HUES48 (cell line): ENCODE data around the gene ZNF850.
"Not testable (repeated sequence)": the region's sequence is repeated elsewhere in the genome, so short reads cannot be mapped to it uniquely, and the experiment has no call there.

Experiments
- H3K27ac ChIP-seq: one replicate; pipeline ENCODE4 v1.7.0; 2013; ENCODE audit warnings: low read depth, low read length, inconsistent platforms
- H3K27me3 ChIP-seq: 2 replicates; pipeline ENCODE4 v1.6.1; 2013; ENCODE audit warnings: mild to moderate bottlenecking, low read length; ENCODE audit not compliant: control insufficient read depth, insufficient read depth
- H3K36me3 ChIP-seq: 2 replicates; pipeline ENCODE4 v1.6.1; 2013; ENCODE audit warnings: low read length; ENCODE audit not compliant: control insufficient read depth, insufficient read depth
- H3K4me1 ChIP-seq: 2 replicates; pipeline ENCODE4 v1.6.1; 2013; ENCODE audit warnings: mild to moderate bottlenecking, low read length; ENCODE audit not compliant: control insufficient read depth, insufficient read depth
- H3K4me3 ChIP-seq: 2 replicates; pipeline ENCODE4 v1.5.1; 2013; ENCODE audit warnings: mild to moderate bottlenecking, low read depth, low read length
- H3K9ac ChIP-seq: 2 replicates; pipeline ENCODE4 v1.6.1; 2013; ENCODE audit warnings: mild to moderate bottlenecking, low read depth, low read length, moderate library complexity
- H3K9me3 ChIP-seq: 2 replicates; pipeline ENCODE4 v1.6.1; 2013; ENCODE audit warnings: low read length; ENCODE audit not compliant: control insufficient read depth, insufficient read depth

Gene ZNF850

GRCh38 chr19:36772311-36773222, at the start of gene ZNF850:
ZNF850 (minus strand) TSS chr19:36772807; CDS start chr19:36762606, 10,201 bp downstream.
- no peaks in the 10 kb centered on the region for H3K4me1 ChIP-seq
- H3K27ac ChIP-seq = peak within 1 kb of the TSS; percentile 80
- H3K36me3 ChIP-seq = peaks cover 18% of the 10 kb centered on the region
- H3K9ac ChIP-seq = peak within 1 kb of the TSS; percentile 94
- peak within 1 kb of the TSS; percentile 96 for H3K4me3 ChIP-seq
- no peaks in the 10 kb centered on the region for H3K27me3 ChIP-seq
- peaks cover 10% of the 10 kb centered on the region; the same call in 1 of the 2 replicates for H3K9me3 ChIP-seq

GRCh38 chr19:36821758-36822157, 49.2 kb upstream of the ZNF850 start:
- H3K4me1 ChIP-seq = no peaks in the 10 kb centered on the region
- H3K27ac ChIP-seq = no peak overlapping the region
- no peaks in the 10 kb centered on the region for H3K27me3 ChIP-seq
- H3K36me3 ChIP-seq = peaks cover 70% of the 10 kb centered on the region
- H3K9ac ChIP-seq = no peak overlapping the region
- peaks cover 87% of the 10 kb centered on the region for H3K9me3 ChIP-seq
- H3K4me3 ChIP-seq = no peak overlapping the region

GRCh38 chr19:36819130-36819630, 46.6 kb upstream of the ZNF850 start:
- Histone ChIP-seq H3K36me3 (peaks cover 64% of the 10 kb centered on the region), H3K4me1 (no peaks in the 10 kb centered on the region), H3K4me3 (peak overlapping the region; percentile 4; the same call in 1 of the 2 replicates), H3K27ac (no peak overlapping the region), H3K9me3 (peaks cover 94% of the 10 kb centered on the region), H3K9ac (no peak overlapping the region), H3K27me3 (no peaks in the 10 kb centered on the region)

- H3K27me3 ChIP-seq = no peaks in the 10 kb centered on the region
- peaks cover 17% of the 10 kb centered on the region for H3K36me3 ChIP-seq
- H3K9me3 ChIP-seq = peaks cover 55% of the 10 kb centered on the region
Measured at GRCh38 chr19:36807029-36807428, 34.4 kb upstream of the ZNF850 start.

GRCh38 chr19:36805364-36805763, 32.8 kb upstream of the ZNF850 start:
- Histone ChIP-seq H3K9me3 (peaks cover 41% of the 10 kb centered on the region), H3K4me1 (no peaks in the 10 kb centered on the region), H3K27ac (no peak overlapping the region), H3K36me3 (peaks cover 21% of the 10 kb centered on the region), H3K4me3 (no peak overlapping the region), H3K27me3 (no peaks in the 10 kb centered on the region), H3K9ac (no peak overlapping the region)

More at GRCh38 chr19:36807029-36807428, 34.4 kb upstream of the ZNF850 start:
- H3K9ac ChIP-seq = no peak overlapping the region
- H3K4me3 ChIP-seq = no peak overlapping the region
- no peak overlapping the region for H3K27ac ChIP-seq
- no peaks in the 10 kb centered on the region for H3K4me1 ChIP-seq

GRCh38 chr19:36797786-36798108, 25.1 kb upstream of the ZNF850 start:
- peaks cover 15% of the 10 kb centered on the region for H3K36me3 ChIP-seq
- H3K9ac ChIP-seq = peak overlapping the region; percentile 92
- H3K9me3 ChIP-seq = peaks cover 26% of the 10 kb centered on the region
- H3K27me3 ChIP-seq = no peaks in the 10 kb centered on the region
- peak overlapping the region; percentile 92 for H3K4me3 ChIP-seq
- H3K4me1 ChIP-seq = no peaks in the 10 kb centered on the region
- H3K27ac ChIP-seq = no peak overlapping the region

GRCh38 chr19:36796714-36796992, 24.0 kb upstream of the ZNF850 start:
- Histone ChIP-seq H3K27ac (no peak overlapping the region), H3K27me3 (no peaks in the 10 kb centered on the region), H3K4me3 (peak overlapping the region; percentile 92), H3K4me1 (no peaks in the 10 kb centered on the region), H3K9me3 (peaks cover 21% of the 10 kb centered on the region), H3K36me3 (peaks cover 8% of the 10 kb centered on the region; the same call in 1 of the 2 replicates), H3K9ac (0 out of 2 replicates have a peak overlapping the region, but pooled peaks have one; percentile 38)

GRCh38 chr19:36791420-36792141, 19.0 kb upstream of the ZNF850 start:
- H3K36me3 ChIP-seq, H3K27ac ChIP-seq, H3K4me1 ChIP-seq, H3K9ac ChIP-seq, H3K27me3 ChIP-seq: not testable (repeated sequence)
- peak overlapping the region; percentile 42 for H3K4me3 ChIP-seq
- peaks cover 18% of the 10 kb centered on the region for H3K9me3 ChIP-seq

- Histone ChIP-seq H3K36me3 (0 out of 2 replicates have a peak, but pooled peaks cover 6% of the 10 kb centered on the region), H3K9me3 (peaks cover 11% of the 10 kb centered on the region), H3K9ac (peak overlapping the region; percentile 44; the same call in 1 of the 2 replicates), H3K4me1 (no peaks in the 10 kb centered on the region), H3K27ac (no peak overlapping the region), H3K4me3 (peak overlapping the region; percentile 36; the same call in 1 of the 2 replicates), H3K27me3 (no peaks in the 10 kb centered on the region)
Measured at GRCh38 chr19:36775768-36776167, 3.2 kb upstream of the ZNF850 start.

GRCh38 chr19:36773223-36773579, 594 bp upstream of the ZNF850 start:
- Histone ChIP-seq H3K27me3 (no peaks in the 10 kb centered on the region), H3K4me1 (no peaks in the 10 kb centered on the region), H3K36me3 (peaks cover 18% of the 10 kb centered on the region), H3K9ac (peak overlapping the region; percentile 94), H3K9me3 (peaks cover 10% of the 10 kb centered on the region; the same call in 1 of the 2 replicates), H3K4me3 (peak overlapping the region; percentile 96), H3K27ac (no peak overlapping the region)
